ENCODE data around the gene TTC7B.

- TF ChIP-seq, protein P1, sequence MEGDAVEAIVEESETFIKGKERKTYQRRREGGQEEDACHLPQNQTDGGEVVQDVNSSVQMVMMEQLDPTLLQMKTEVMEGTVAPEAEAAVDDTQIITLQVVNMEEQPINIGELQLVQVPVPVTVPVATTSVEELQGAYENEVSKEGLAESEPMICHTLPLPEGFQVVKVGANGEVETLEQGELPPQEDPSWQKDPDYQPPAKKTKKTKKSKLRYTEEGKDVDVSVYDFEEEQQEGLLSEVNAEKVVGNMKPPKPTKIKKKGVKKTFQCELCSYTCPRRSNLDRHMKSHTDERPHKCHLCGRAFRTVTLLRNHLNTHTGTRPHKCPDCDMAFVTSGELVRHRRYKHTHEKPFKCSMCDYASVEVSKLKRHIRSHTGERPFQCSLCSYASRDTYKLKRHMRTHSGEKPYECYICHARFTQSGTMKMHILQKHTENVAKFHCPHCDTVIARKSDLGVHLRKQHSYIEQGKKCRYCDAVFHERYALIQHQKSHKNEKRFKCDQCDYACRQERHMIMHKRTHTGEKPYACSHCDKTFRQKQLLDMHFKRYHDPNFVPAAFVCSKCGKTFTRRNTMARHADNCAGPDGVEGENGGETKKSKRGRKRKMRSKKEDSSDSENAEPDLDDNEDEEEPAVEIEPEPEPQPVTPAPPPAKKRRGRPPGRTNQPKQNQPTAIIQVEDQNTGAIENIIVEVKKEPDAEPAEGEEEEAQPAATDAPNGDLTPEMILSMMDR (IDR thresholded peaks at IDR 0.05; ENCODE audit: low read length), result no peak
- no peak for TF ChIP-seq EZH2 (IDR thresholded peaks at IDR 0.05; ENCODE audit: borderline replicate concordance, low read length)
Measured at GRCh38 chr14:90569606-90570387, 246.4 kb downstream of the TTC7B start.
